IMR-90 (cell line): ENCODE results near the gene KHNYN. TPM values are rescaled to one million over a fixed set of nuclear protein-coding genes. Genes with fewer than 3 reads are reported as not detected.

Source experiments
- ATAC-seq: fragments of 200-7000 bp; cut with Tn5 transposase; 2 replicates; pipeline ENCODE4 v1.9.1; 2020; ENCODE audit warnings: low read depth, mild to moderate bottlenecking, moderate library complexity
- BruUV-seq: library from RNA; stranded (reverse); fragments of 400-500 nt; replicated peaks from 2 replicates; lab custom pipeline; 2021; lab: Mats Ljungman, UMichigan
- CTCF ChIA-PET: fragments of 300-600 bp; formaldehyde crosslinking; extraction: SDS; loops from one replicate; lab custom pipeline; 2021; ENCODE audit warnings: antibody characterized with exemption; lab: Yijun Ruan, JAX
- POLR2A ChIA-PET: fragments of 300-600 bp; sonication (Branson Sonifier 250); formaldehyde crosslinking; loops from one replicate; lab custom pipeline; 2022; ENCODE audit warnings: antibody characterized with exemption; ENCODE audit not compliant: unreplicated experiment; lab: Charles Lee
- DNase-seq: peaks from one replicate; pipeline ENCODE4 v3.0.0; 2013
- H2AFZ ChIP-seq: replicated peaks from 2 replicates; pipeline ENCODE3; 2013; ENCODE audit warnings: low read length, mild to moderate bottlenecking; ENCODE audit not compliant: poor library complexity
- H2AK5ac ChIP-seq: 2 replicates; pipeline ENCODE4 v1.6.1; 2013; ENCODE audit warnings: low read depth, low read length, inconsistent platforms
- H2AK9ac ChIP-seq: replicated peaks from 2 replicates; pipeline ENCODE3; 2013; ENCODE audit warnings: mild to moderate bottlenecking, low read depth, low read length, moderate library complexity; ENCODE audit not compliant: poor library complexity
- H2BK120ac ChIP-seq: 2 replicates; pipeline ENCODE4 v1.6.1; 2013; ENCODE audit warnings: low read depth, low read length, inconsistent platforms
- H2BK15ac ChIP-seq: 3 replicates; pipeline ENCODE4 v1.6.1; 2013; ENCODE audit warnings: low read depth, low read length, inconsistent platforms
- H2BK20ac ChIP-seq: 2 replicates; pipeline ENCODE4 v1.6.1; 2013; ENCODE audit warnings: low read depth, mild to moderate bottlenecking, inconsistent platforms, low read length, moderate library complexity
- H2BK5ac ChIP-seq: 2 replicates; pipeline ENCODE4 v1.6.1; 2013; ENCODE audit warnings: mild to moderate bottlenecking, low read depth, low read length, inconsistent platforms; ENCODE audit not compliant: poor library complexity, severe bottlenecking
- H3K14ac ChIP-seq: replicated peaks from 2 replicates; pipeline ENCODE4 v1.6.1; 2013; ENCODE audit warnings: low read depth, low read length, inconsistent platforms
- H3K18ac ChIP-seq: 2 replicates; pipeline ENCODE4 v1.6.1; 2013; ENCODE audit warnings: low read depth, low read length, control low read depth
- H3K23ac ChIP-seq: 2 replicates; pipeline ENCODE4 v1.6.1; 2013; ENCODE audit warnings: low read depth, low read length, inconsistent platforms
- H3K27ac ChIP-seq: 2 replicates; pipeline ENCODE4 v1.5.1; 2013; ENCODE audit warnings: mild to moderate bottlenecking, control low read depth, low read length; ENCODE audit not compliant: insufficient read depth
- H3K27me3 ChIP-seq: 2 replicates; pipeline ENCODE4 v1.6.1; 2013; ENCODE audit warnings: low read length; ENCODE audit not compliant: control insufficient read depth, insufficient read depth
- H3K36me3 ChIP-seq: 2 replicates; pipeline ENCODE4 v1.6.1; 2013; ENCODE audit warnings: low read length, mixed read lengths; ENCODE audit not compliant: control insufficient read depth, insufficient read depth
- H3K4ac ChIP-seq: 2 replicates; pipeline ENCODE4 v1.6.1; 2013; ENCODE audit warnings: low read depth, low read length, inconsistent platforms
- H3K4me1 ChIP-seq: 2 replicates; pipeline ENCODE4 v1.6.1; 2013; ENCODE audit warnings: low read length, mixed read lengths; ENCODE audit not compliant: control insufficient read depth, insufficient read depth
- H3K4me2 ChIP-seq: 2 replicates; pipeline ENCODE4 v1.6.1; 2013; ENCODE audit warnings: low read depth, mild to moderate bottlenecking, control low read depth, low read length, moderate library complexity
- H3K4me3 ChIP-seq: 2 replicates; pipeline ENCODE4 v1.5.1; 2013; ENCODE audit warnings: low read depth, mild to moderate bottlenecking, control low read depth, low read length, moderate library complexity; ENCODE audit not compliant: insufficient read depth
- H3K56ac ChIP-seq: 2 replicates; pipeline ENCODE4 v1.6.1; 2013; ENCODE audit warnings: low read length, inconsistent platforms; ENCODE audit not compliant: insufficient read depth; ENCODE audit errors: extremely low read depth
- H3K79me1 ChIP-seq, 2 experiments: 2 replicates each; pipeline ENCODE4 v1.6.1; 2013; ENCODE audit warnings: low read length in 2 of 2, inconsistent platforms in 1 of 2, low read depth in 1 of 2
- H3K9ac ChIP-seq: 2 replicates; pipeline ENCODE4 v1.6.1; 2013; ENCODE audit warnings: low read depth, low read length, control low read depth
- H3K9me1 ChIP-seq: 2 replicates; pipeline ENCODE4 v1.6.1; 2013; ENCODE audit warnings: low read length, inconsistent platforms; ENCODE audit not compliant: insufficient read depth
- H3K9me3 ChIP-seq: 2 replicates; pipeline ENCODE4 v1.6.1; 2013; ENCODE audit warnings: low read length; ENCODE audit not compliant: control insufficient read depth, insufficient read depth
- H4K20me1 ChIP-seq: 2 replicates; pipeline ENCODE4 v1.6.1; 2013; ENCODE audit warnings: low read length, inconsistent platforms; ENCODE audit not compliant: insufficient read depth
- H4K5ac ChIP-seq: 2 replicates; pipeline ENCODE4 v1.6.1; 2013; ENCODE audit warnings: mild to moderate bottlenecking, low read depth, low read length, control low read depth
- H4K8ac ChIP-seq, 2 experiments: 2 replicates each; pipeline ENCODE4 v1.6.1; 2013; ENCODE audit warnings: low read depth in 2 of 2, low read length in 2 of 2, control low read depth in 1 of 2, inconsistent platforms in 1 of 2
- H4K91ac ChIP-seq: 2 replicates; pipeline ENCODE4 v1.6.1; 2013; ENCODE audit warnings: low read depth, low read length, inconsistent platforms; ENCODE audit not compliant: insufficient read depth
- BHLHE40 ChIP-seq: fragments of 150-350 bp; IDR thresholded peaks from 2 replicates; pipeline ENCODE4 v1.6.1; 2016; ENCODE audit warnings: mild to moderate bottlenecking, low read depth, low read length
- CHD1 ChIP-seq: IDR thresholded peaks from 2 replicates; pipeline ENCODE4 v1.6.1; 2012; ENCODE audit warnings: low read depth, low read length, improper control_type of control experiment
- FOS ChIP-seq: fragments of 150-350 bp; IDR thresholded peaks from 2 replicates; pipeline ENCODE4 v1.6.1; 2016; ENCODE audit warnings: low read depth, low read length
- MAFK ChIP-seq: IDR thresholded peaks from 2 replicates; pipeline ENCODE4 v1.6.1; 2012; ENCODE audit warnings: low read depth, low read length, improper control_type of control experiment
- MAZ ChIP-seq: IDR thresholded peaks from 2 replicates; pipeline ENCODE4 v1.6.1; 2012; ENCODE audit warnings: low read depth, mild to moderate bottlenecking, low read length, improper control_type of control experiment, moderate library complexity, borderline replicate concordance
- MXI1 ChIP-seq: IDR thresholded peaks from 2 replicates; pipeline ENCODE4 v1.6.1; 2012; ENCODE audit warnings: low read depth, mild to moderate bottlenecking, low read length, moderate library complexity, borderline replicate concordance
- NFE2L2 ChIP-seq: fragments of 150-350 bp; IDR thresholded peaks from 2 replicates; pipeline ENCODE4 v1.6.1; 2016; ENCODE audit warnings: low read depth, mild to moderate bottlenecking, low read length
- POLR2A ChIP-seq: IDR thresholded peaks from 2 replicates; pipeline ENCODE4 v1.6.1; 2012; ENCODE audit warnings: mild to moderate bottlenecking, low read depth, low read length
- RAD21 ChIP-seq: IDR thresholded peaks from 2 replicates; pipeline ENCODE4 v1.6.1; 2012; ENCODE audit warnings: low read length, improper control_type of control experiment
- RCOR1 ChIP-seq: IDR thresholded peaks from 2 replicates; pipeline ENCODE4 v1.6.1; 2012; ENCODE audit warnings: mild to moderate bottlenecking, low read length, improper control_type of control experiment; ENCODE audit not compliant: insufficient replicate concordance
- RFX5 ChIP-seq: IDR thresholded peaks from 2 replicates; pipeline ENCODE4 v1.8.0; 2012; ENCODE audit warnings: low read depth, mild to moderate bottlenecking, low read length, moderate library complexity
- SMC3 ChIP-seq: fragments of 150-350 bp; IDR thresholded peaks from 2 replicates; pipeline ENCODE4 v1.6.1; 2016; ENCODE audit warnings: low read depth, mild to moderate bottlenecking, antibody characterized with exemption, low read length, moderate library complexity
- WGBS, 2 experiments: methylation state at CpG; one replicate each; pipeline versions ENCODE4 v1.1.5 to v1.1.7; 2013; ENCODE audit warnings: missing lambda C conversion rate in 2 of 2; ENCODE audit not compliant: insufficient read length in 1 of 2; ENCODE audit errors: extremely low coverage in 2 of 2; 5-methylcytosine and 5-hydroxymethylcytosine counted together
- dilution Hi-C: fragments of 300-500 bp; cut with HindIII; formaldehyde crosslinking; loops from one replicate; pipeline ENCODE4 v1.14.3; 2018; ENCODE audit warnings: low sequenced_read_pairs; ENCODE audit not compliant: unreplicated experiment
- in situ Hi-C: fragments of 300-500 bp; cut with MboI; formaldehyde crosslinking; loops from 3 replicates; pipeline ENCODE4 v1.14.3; 2019; ENCODE audit warnings: low sequenced_read_pairs, inconsistent platforms, mixed read lengths
- intact Hi-C: fragments of 100-400 bp; cut with micrococcal nuclease; formaldehyde crosslinking; loops from 2 replicates; pipeline ENCODE4 v1.10.0; 2022
- polyA plus RNA-seq, 3 experiments: library from polyadenylated mRNA; depleted of rRNA; stranded (reverse); fragments of >200 nt; gene quantifications; 2 replicates each; pipeline ENCODE4 v1.2.3, GENCODE V29; 2012; ENCODE audit warnings: low replicate concordance in 1 of 3
- total RNA-seq: library from RNA; depleted of rRNA; stranded (reverse); fragments of >200 nt; gene quantifications from 2 replicates; pipeline ENCODE4 v1.2.3, GENCODE V29; 2012
- TF ChIP-seq, protein P1 (sequence below): fragments of 150-350 bp; IDR thresholded peaks from 2 replicates; pipeline ENCODE4 v1.6.1; 2017; ENCODE audit warnings: mild to moderate bottlenecking, antibody characterized with exemption, low read length, low read depth
- TF ChIP-seq, protein P2 (sequence below): fragments of 150-350 bp; IDR thresholded peaks from 2 replicates; pipeline ENCODE4 v1.6.1; 2016; ENCODE audit warnings: low read depth, mild to moderate bottlenecking, low read length, moderate library complexity, borderline replicate concordance
- TF ChIP-seq, protein P3 (sequence below): conservative IDR thresholded peaks from 2 replicates; pipeline ENCODE4 v1.5.1; 2012; ENCODE audit warnings: mild to moderate bottlenecking, low read depth, low read length, improper control_type of control experiment

Gene KHNYN
- total and polyA plus RNA-seq, 2 of the 4 experiments (the other 2 are of a cell fraction), result 18.9 to 24.4 TPM

DNA sequence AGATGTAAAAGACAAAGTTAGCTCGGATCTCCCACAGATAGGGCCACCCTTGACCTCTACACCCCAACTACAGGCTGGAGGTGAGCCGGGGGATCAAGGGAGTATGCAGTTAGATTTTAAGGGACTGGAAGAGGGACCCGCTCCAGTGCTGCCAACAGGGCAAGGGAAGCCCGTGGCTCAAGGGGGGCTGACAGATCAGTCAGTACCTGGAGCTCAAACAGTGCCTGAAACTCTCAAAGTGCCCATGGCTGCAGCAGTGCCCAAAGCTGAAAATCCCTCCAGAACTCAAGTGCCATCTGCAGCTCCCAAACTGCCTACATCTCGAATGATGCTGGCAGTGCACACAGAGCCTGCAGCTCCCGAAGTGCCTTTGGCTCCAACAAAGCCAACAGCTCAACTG, 20.6 kb upstream of the KHNYN start:
- H4K8ac ChIP-seq, result no peak overlapping the region
- H4K5ac ChIP-seq, result no peak overlapping the region
- TF ChIP-seq CHD1 (no peak), SMC3 (no peak), NFE2L2 (no peak), FOS (no peak), RFX5 (no peak), MAZ (no peak), MAFK (no peak), BHLHE40 (no peak), RCOR1 (no peak), MXI1 (no peak), RAD21 (no peak), POLR2A (no peak)
- TF ChIP-seq, protein P1, sequence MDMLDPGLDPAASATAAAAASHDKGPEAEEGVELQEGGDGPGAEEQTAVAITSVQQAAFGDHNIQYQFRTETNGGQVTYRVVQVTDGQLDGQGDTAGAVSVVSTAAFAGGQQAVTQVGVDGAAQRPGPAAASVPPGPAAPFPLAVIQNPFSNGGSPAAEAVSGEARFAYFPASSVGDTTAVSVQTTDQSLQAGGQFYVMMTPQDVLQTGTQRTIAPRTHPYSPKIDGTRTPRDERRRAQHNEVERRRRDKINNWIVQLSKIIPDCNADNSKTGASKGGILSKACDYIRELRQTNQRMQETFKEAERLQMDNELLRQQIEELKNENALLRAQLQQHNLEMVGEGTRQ, result no peak
- TF ChIP-seq, protein P2, sequence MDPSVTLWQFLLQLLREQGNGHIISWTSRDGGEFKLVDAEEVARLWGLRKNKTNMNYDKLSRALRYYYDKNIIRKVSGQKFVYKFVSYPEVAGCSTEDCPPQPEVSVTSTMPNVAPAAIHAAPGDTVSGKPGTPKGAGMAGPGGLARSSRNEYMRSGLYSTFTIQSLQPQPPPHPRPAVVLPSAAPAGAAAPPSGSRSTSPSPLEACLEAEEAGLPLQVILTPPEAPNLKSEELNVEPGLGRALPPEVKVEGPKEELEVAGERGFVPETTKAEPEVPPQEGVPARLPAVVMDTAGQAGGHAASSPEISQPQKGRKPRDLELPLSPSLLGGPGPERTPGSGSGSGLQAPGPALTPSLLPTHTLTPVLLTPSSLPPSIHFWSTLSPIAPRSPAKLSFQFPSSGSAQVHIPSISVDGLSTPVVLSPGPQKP, result no peak
- TF ChIP-seq, protein P3, sequence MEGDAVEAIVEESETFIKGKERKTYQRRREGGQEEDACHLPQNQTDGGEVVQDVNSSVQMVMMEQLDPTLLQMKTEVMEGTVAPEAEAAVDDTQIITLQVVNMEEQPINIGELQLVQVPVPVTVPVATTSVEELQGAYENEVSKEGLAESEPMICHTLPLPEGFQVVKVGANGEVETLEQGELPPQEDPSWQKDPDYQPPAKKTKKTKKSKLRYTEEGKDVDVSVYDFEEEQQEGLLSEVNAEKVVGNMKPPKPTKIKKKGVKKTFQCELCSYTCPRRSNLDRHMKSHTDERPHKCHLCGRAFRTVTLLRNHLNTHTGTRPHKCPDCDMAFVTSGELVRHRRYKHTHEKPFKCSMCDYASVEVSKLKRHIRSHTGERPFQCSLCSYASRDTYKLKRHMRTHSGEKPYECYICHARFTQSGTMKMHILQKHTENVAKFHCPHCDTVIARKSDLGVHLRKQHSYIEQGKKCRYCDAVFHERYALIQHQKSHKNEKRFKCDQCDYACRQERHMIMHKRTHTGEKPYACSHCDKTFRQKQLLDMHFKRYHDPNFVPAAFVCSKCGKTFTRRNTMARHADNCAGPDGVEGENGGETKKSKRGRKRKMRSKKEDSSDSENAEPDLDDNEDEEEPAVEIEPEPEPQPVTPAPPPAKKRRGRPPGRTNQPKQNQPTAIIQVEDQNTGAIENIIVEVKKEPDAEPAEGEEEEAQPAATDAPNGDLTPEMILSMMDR, result no peak
- no peak overlapping the region for H2AK5ac ChIP-seq
- no peaks in the 10 kb centered on the region; a peak in 1 of 4 replicates for H3K79me1 ChIP-seq
- ChIA-PET POLR2A (no interaction called here), CTCF (interaction anchor here (1.2 kb wide), 1 partner anchor 27 kb away, joined by 4 read pairs; no protein-coding TSS in a partner anchor)
- 86% methylated on average over 1 of the region's 6 CpGs; no CpG with 5 or more reads in 1 of the 2 experiments for WGBS, 2 experiments
- H3K27me3 ChIP-seq, result no peaks in the 10 kb centered on the region
- no peaks in the 10 kb centered on the region for H3K9me3 ChIP-seq
- no peak overlapping the region for H2AK9ac ChIP-seq
- H3K23ac ChIP-seq, result no peak overlapping the region
- peaks cover 6% of the 10 kb centered on the region; the same call in 1 of the 2 replicates for H3K9me1 ChIP-seq
- H3K14ac ChIP-seq, result no peak overlapping the region
- no peak overlapping the region for H3K56ac ChIP-seq
- ATAC-seq (no peak), DNase-seq (no peak)
- H4K20me1 ChIP-seq, result 0 out of 2 replicates have a peak, but pooled peaks cover 3% of the 10 kb centered on the region
- in situ Hi-C loops (no loop called here), dilution Hi-C loops (no loop called here), intact Hi-C loops (no loop called here)
- no peak overlapping the region for H3K4me3 ChIP-seq
- H3K18ac ChIP-seq, result no peak overlapping the region
- no TSS peak for BruUV-seq
- no peak overlapping the region for H2BK120ac ChIP-seq
- no peak overlapping the region for H4K91ac ChIP-seq
- H2BK20ac ChIP-seq, result no peak overlapping the region
- H2AFZ ChIP-seq, result no peak overlapping the region
- no peak overlapping the region for H3K4me2 ChIP-seq
- no peak overlapping the region for H3K4ac ChIP-seq
- H2BK5ac ChIP-seq, result no peak overlapping the region
- no peak overlapping the region for H2BK15ac ChIP-seq
- no peak overlapping the region for H3K9ac ChIP-seq
- H3K27ac ChIP-seq, result no peak overlapping the region
- no peaks in the 10 kb centered on the region for H3K4me1 ChIP-seq
- H3K36me3 ChIP-seq, result peaks cover 34% of the 10 kb centered on the region; the same call in 1 of the 2 replicates
